Anterior cingulate cortex (tissue), 58 donors: ENCODE results near the gene RIOX2.
"Not testable (repeated sequence)": the region's sequence is repeated elsewhere in the genome, so short reads cannot be mapped to it uniquely, and the experiment has no call there.

Experiments used
- DNase-seq, 58 donors: peaks; one replicate each; lab custom pipeline; 2025; lab: John Stamatoyannopoulos, UW

RIOX2 gene

GRCh38 chr3:97917813-97918536, 54.3 kb downstream of the RIOX2 start:
- DNase-seq, result no peak

DNA sequence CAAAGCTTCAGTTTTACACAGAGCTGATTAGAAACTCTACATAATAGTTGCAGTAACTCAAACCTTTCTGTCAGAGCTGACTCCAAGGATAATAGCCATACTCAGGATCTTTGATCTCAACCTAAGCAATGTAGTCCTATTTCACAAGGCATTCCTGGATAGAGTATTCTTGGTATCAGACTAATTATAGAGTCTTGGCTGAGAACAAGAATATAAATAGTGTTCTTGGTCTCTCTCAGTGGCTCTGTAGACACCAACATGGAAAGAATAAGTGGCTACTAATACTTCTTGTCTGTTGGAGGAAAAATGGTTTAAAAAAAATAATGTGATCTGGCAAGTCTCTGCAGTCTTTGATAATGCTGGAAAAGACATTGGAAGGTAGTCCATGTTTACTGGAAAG, 55.7 kb downstream of the RIOX2 start:
- no peak for DNase-seq

GRCh38 chr3:97914388-97914787, 57.8 kb downstream of the RIOX2 start:
- no peak for DNase-seq

DNA sequence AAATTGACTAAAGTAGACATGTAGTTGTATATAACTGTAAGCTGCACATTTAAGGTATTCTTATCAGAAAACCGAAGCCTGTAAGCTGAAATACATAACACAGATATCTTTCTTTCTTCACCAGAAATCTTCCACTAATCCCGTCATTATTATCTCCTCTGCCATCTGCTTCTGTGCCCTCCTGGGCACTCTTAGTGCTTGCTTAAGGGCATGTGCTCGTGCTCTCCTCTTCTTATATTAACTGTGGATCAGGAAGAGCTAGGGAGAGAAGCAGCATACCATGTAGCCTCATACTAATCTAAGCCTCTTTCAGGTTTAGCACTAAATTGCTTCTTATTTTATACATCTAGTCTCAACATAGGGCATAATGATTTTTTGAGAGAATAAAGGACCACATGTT, 60.8 kb downstream of the RIOX2 start:
- no peak for DNase-seq

- no peak for DNase-seq
Measured at GRCh38 chr3:97910931-97911351, 61.3 kb downstream of the RIOX2 start.

- DNase-seq, result not testable (repeated sequence)
Measured at GRCh38 chr3:97910236-97910831, 61.9 kb downstream of the RIOX2 start.

- not testable (repeated sequence) for DNase-seq
Measured at GRCh38 chr3:97909830-97910229, 62.4 kb downstream of the RIOX2 start.

DNA sequence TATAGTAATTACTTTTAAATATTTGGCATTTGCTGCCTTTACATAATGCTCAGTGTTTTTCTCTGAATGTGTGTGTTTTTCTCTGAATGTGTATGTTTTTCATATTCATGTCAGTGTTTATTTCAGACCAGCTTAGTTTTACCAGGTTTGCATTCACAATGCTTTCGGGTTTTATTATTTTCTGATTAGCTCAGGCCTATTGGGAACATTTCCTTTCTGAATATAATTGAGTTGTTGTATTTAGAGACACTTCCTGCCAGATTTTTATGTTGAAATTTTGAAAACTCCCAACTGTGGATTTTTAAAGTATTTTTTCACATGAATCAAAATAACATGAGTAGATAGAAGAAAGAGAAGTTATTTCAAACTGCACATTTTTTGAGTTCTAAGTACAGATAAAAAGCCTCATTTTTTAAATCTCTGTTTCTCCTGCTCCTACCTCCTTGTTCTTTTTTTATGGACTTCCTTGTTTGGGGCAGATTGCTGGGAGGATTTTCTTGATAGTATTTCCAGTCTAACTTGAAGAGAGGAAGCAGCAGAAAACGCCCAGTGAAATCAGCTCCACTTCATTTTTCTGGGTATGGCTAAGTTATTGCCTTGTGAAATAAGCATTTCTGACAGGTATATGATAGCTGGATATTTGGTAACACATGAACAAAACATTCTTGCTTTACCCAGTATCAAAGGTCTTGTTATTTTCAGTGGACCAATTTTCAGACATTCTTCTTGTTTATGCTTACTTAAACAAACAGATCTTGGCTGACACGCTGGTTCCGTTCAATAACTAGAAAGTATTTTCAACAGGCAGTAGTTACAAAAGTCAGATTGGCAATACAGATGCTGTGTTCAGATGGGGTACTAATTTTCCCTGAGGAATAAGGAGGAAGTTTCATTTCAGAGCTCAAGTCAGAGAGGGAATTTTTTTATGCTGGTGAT, 70.7 kb downstream of the RIOX2 start:
- no peak for DNase-seq

GRCh38 chr3:97899331-97899730, 72.9 kb downstream of the RIOX2 start:
- DNase-seq, result no peak

GRCh38 chr3:97896547-97896946, 75.7 kb downstream of the RIOX2 start:
- DNase-seq, result no peak

DNA sequence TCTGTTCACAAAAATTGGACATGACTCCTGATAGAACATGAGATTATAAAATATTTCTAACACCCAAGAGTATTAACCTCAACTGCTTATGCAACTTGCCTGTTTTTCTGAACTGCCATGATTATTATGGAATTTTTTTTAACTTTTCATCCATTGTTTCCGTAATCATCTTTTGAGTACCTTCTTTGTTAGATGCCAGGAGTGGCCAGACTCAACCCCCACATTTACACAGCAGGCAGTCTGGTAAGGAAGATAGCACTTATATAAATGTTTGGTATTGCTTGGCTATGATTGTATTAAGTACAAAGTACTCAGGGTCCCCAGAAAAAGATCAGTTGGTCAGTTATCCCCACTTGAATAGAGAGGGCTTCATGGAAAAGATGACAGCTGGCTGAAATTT, 76.1 kb downstream of the RIOX2 start:
- DNase-seq, result no peak

DNA sequence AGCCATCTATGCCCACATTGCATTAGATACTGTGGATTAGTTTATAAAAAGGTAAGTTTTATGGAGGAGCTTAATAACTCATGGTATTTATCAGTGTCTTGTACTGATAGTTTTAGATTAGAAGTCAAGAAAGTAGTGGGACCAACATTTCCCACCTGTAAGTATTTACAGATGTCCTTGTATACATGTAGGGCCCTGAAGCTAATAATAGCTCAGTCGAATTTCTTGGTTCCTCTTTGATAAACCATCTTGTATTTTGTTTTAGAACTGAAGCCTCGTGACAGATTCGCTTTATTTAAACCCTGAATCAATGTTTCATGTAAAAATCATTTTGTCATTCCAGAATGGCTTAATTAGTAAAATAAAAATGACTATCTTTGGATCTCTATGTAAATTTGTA, 77.0 kb downstream of the RIOX2 start:
- no peak for DNase-seq

GRCh38 chr3:97892852-97893251, 79.4 kb downstream of the RIOX2 start:
- DNase-seq, result no peak
